Activated B cell treated with CpG ODN at 0.5 μM for 24 hours (primary cell): ENCODE data around the gene ABCD1. TPM values are rescaled to one million over a fixed set of nuclear protein-coding genes. Genes with fewer than 3 reads are reported as not detected.

Experiments
- ATAC-seq: fragments of 200-7000 bp; cut with Tn5 transposase; one replicate; pipeline ENCODE4 v1.10.0; 2021; ENCODE audit warnings: low read depth, mild to moderate bottlenecking, moderate library complexity
- CTCF ChIA-PET: fragments of 350-600 bp; sonication (Branson Sonifier 250); formaldehyde crosslinking; loops from one replicate; lab custom pipeline; 2021; ENCODE audit warnings: antibody characterized with exemption; lab: Charles Lee
- POLR2A ChIA-PET: fragments of 350-600 bp; sonication (Branson Sonifier 250); formaldehyde crosslinking; loops from one replicate; lab custom pipeline; 2021; ENCODE audit warnings: antibody characterized with exemption; lab: Charles Lee
- DNase-seq: peaks from one replicate; pipeline ENCODE4 v3.0.0; 2022
- H3K27ac Mint-ChIP-seq: one replicate; pipeline ENCODE4 v1.8.0; 2020; ENCODE audit warnings: mixed read lengths
- H3K27me3 Mint-ChIP-seq: one replicate; pipeline ENCODE4 v1.8.0; 2021; ENCODE audit warnings: mixed read lengths
- H3K36me3 Mint-ChIP-seq: one replicate; pipeline ENCODE4 v1.8.0; 2021; ENCODE audit warnings: low read depth, mixed read lengths
- H3K4me1 Mint-ChIP-seq: one replicate; pipeline ENCODE4 v1.8.0; 2021; ENCODE audit warnings: mixed read lengths
- H3K4me3 Mint-ChIP-seq: one replicate; pipeline ENCODE4 v1.8.0; 2020; ENCODE audit warnings: mild to moderate bottlenecking, mixed read lengths
- H3K9me3 Mint-ChIP-seq: one replicate; pipeline ENCODE4 v1.8.0; 2020; ENCODE audit warnings: mixed read lengths
- CTCF ChIP-seq: fragments of 200-600 bp; IDR thresholded peaks from one replicate; pipeline ENCODE4 v1.8.0; 2022; ENCODE audit warnings: antibody characterized with exemption, mild to moderate bottlenecking
- intact Hi-C: fragments of 100-400 bp; cut with micrococcal nuclease; formaldehyde crosslinking; loops from one replicate; pipeline ENCODE4 v1.15.1; 2024
- total RNA-seq: library from RNA; stranded (reverse); gene quantifications from 2 replicates; pipeline ENCODE4 v1.2.3, GENCODE V29; 2022

The ABCD1 gene
- total RNA-seq, 1 donor from 2014 or later, result 2.8 TPM

GRCh38 chrX:153700376-153700945 is 24.2 kb upstream of the ABCD1 start:
- H3K9me3 Mint-ChIP-seq, result no peaks in the 10 kb centered on the region
- no peak overlapping the region for H3K4me3 Mint-ChIP-seq
- CTCF ChIA-PET, result no interaction called here
- ATAC-seq (no peak), DNase-seq (no peak)
- no peak for TF ChIP-seq CTCF
- H3K27ac Mint-ChIP-seq, result no peak overlapping the region
- H3K27me3 Mint-ChIP-seq, result no peaks in the 10 kb centered on the region
- peaks cover 57% of the 10 kb centered on the region for H3K36me3 Mint-ChIP-seq
- POLR2A ChIA-PET, result no interaction called here
- no peaks in the 10 kb centered on the region for H3K4me1 Mint-ChIP-seq
- intact Hi-C loops, result no loop called here

DNA sequence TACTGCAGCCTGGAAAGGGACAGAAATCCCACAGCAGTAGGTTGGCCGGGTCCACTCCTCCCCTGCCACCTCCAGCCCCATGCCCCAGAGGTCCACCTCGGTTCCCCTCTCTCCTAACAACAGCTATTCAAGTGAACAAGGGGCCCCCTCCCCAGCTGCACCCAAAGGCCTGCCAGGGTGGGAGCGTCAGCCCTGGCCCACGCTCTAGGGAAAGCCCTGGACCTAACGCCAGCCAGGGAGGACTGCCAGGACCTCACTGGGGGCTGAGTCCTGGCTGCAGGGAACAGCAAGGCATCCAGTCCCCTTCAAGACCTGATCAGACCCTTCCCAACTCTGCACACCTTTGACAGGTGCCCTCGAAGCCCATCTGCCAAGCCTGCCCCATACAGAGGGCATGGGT is 23.7 kb upstream of the ABCD1 start:
- Mint-ChIP-seq H3K4me1 (no peaks in the 10 kb centered on the region), H3K27me3 (no peaks in the 10 kb centered on the region), H3K4me3 (no peak overlapping the region), H3K36me3 (peaks cover 52% of the 10 kb centered on the region), H3K27ac (no peak overlapping the region), H3K9me3 (no peaks in the 10 kb centered on the region)
- no peak for TF ChIP-seq CTCF
- intact Hi-C loops, result no loop called here
- DNase-seq (no peak), ATAC-seq (no peak)
- CTCF ChIA-PET, result no interaction called here
- POLR2A ChIA-PET, result no interaction called here

- ChIA-PET CTCF (no interaction called here), POLR2A (no interaction called here)
- Mint-ChIP-seq H3K27ac (no peak overlapping the region), H3K4me3 (no peak overlapping the region), H3K36me3 (peaks cover 54% of the 10 kb centered on the region), H3K27me3 (no peaks in the 10 kb centered on the region), H3K9me3 (no peaks in the 10 kb centered on the region), H3K4me1 (no peaks in the 10 kb centered on the region)
- no peak for ATAC-seq
- intact Hi-C loops, result no loop called here
- no peak for DNase-seq
- TF ChIP-seq CTCF, result no peak
Measured at GRCh38 chrX:153701706-153702105, 22.9 kb upstream of the ABCD1 start.

DNA sequence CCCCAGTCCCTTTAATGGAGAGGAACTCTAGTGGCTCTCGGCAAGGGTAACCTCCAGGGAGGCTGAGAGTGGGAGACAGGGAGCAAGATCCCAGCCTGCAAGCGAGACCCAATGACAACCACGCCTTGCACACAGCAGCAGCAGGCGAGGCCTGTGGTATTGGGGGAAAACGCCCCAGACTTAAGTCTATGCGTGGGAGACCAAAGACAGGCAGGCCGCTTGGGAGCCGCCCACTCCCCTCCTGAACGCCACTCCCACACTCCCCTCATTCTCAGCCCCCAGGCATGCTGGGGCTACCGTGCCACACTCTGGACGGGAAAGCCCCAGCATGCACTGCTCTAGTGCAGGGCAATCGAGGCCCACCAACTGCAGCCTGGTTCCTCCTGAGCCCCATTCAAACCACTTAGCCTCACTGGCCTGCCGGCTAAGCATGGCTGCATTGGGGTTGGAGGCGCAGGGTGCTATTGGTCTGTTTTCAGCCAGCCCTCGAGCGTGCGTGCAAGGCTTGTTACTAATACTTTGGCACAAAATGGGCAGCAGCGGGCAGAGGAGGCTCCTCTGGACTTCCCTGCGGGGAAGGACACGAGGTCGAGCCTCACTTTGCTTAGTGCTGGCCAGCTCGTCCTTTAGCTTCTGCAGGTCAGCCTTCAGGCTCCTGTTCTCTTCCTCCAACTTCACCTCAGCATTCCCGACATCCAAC is 22.2 kb upstream of the ABCD1 start:
- no peak overlapping the region for H3K4me3 Mint-ChIP-seq
- ChIA-PET CTCF (no interaction called here), POLR2A (no interaction called here)
- intact Hi-C loops, result no loop called here
- no peak overlapping the region for H3K27ac Mint-ChIP-seq
- H3K27me3 Mint-ChIP-seq, result no peaks in the 10 kb centered on the region
- no peak for TF ChIP-seq CTCF
- no peaks in the 10 kb centered on the region for H3K9me3 Mint-ChIP-seq
- ATAC-seq (no peak), DNase-seq (no peak)
- H3K36me3 Mint-ChIP-seq, result peaks cover 52% of the 10 kb centered on the region
- no peaks in the 10 kb centered on the region for H3K4me1 Mint-ChIP-seq

DNA sequence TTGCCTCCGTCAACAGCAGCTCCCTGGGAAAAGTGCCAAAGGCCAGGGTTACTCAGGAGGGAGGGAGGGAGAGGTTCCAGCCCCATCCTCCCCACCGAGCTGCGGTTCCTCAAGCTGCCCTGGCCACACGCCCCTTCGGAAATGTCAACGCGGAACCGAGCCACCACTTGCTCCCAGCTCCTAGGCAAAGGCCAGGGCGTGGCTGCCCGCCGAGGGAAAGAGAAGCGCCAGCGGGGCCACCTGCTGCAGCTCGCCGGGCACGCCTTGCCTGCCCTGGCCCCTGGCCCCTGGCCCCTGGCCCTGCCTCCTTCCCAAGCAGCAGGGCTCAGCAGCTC is 21.7 kb upstream of the ABCD1 start:
- Mint-ChIP-seq H3K9me3 (no peaks in the 10 kb centered on the region), H3K27ac (no peak overlapping the region)
- no peak for ATAC-seq

More for the DNA sequence above, 21.7 kb upstream of the ABCD1 start:
- Mint-ChIP-seq H3K36me3 (peaks cover 48% of the 10 kb centered on the region), H3K4me1 (no peaks in the 10 kb centered on the region), H3K4me3 (no peak overlapping the region), H3K27me3 (no peaks in the 10 kb centered on the region)
- ChIA-PET POLR2A (no interaction called here), CTCF (no interaction called here)
- no peak for DNase-seq
- TF ChIP-seq CTCF, result no peak
- intact Hi-C loops, result no loop called here
